GM10248 (cell line): ENCODE results near the gene CCDC154.
"Not testable (repeated sequence)": the region's sequence is repeated elsewhere in the genome, so short reads cannot be mapped to it uniquely, and the experiment has no call there.

Source experiments
- CTCF ChIA-PET: fragments of 300-600 bp; sonication (Branson Sonifier 250); formaldehyde crosslinking; extraction: SDS; loops from one replicate; lab custom pipeline; 2021; ENCODE audit warnings: antibody characterized with exemption; lab: Yijun Ruan, JAX
- POLR2A ChIA-PET: fragments of 350-650 bp; sonication (Branson Sonifier 250); formaldehyde crosslinking; extraction: SDS; loops from one replicate; lab custom pipeline; 2020; ENCODE audit warnings: antibody characterized with exemption; lab: Yijun Ruan, JAX
- DNase-seq: peaks from one replicate; pipeline ENCODE4 v3.0.0; 2012; ENCODE audit errors: extremely low spot score
- CTCF ChIP-seq: IDR thresholded peaks from 2 replicates; pipeline ENCODE4 v1.5.1; 2012; ENCODE audit warnings: mild to moderate bottlenecking, low read depth; ENCODE audit errors: extremely low read depth, missing control alignments, control extremely low read depth

CCDC154 gene

GRCh38 chr16:1445518-1446203 is 1.3 kb upstream of the CCDC154 start:
- CTCF ChIA-PET = interaction anchor here (1.4 kb wide), 1 partner anchor 12 kb away, joined by 3 read pairs; no protein-coding TSS in a partner anchor
- POLR2A ChIA-PET = no interaction called here
- TF ChIP-seq CTCF = no peak
- DNase-seq = no peak

GRCh38 chr16:1444730-1445517 is 568 bp upstream of the CCDC154 start:
- TF ChIP-seq CTCF = no peak
- CTCF ChIA-PET = no interaction called here
- POLR2A ChIA-PET = no interaction called here
- no peak for DNase-seq

- DNase-seq = no peak
- ChIA-PET CTCF (interaction anchor here (3.2 kb wide), 1 partner anchor 14 kb away, joined by 9 read pairs; no protein-coding TSS in a partner anchor), POLR2A (no interaction called here)
These were observed 868 bp downstream of the CCDC154 start for GRCh38 chr16:1443403-1443973.

GRCh38 chr16:1442697-1443096 is 1.7 kb downstream of the CCDC154 start:
- TF ChIP-seq CTCF = no peak
- POLR2A ChIA-PET = no interaction called here
- CTCF ChIA-PET = interaction anchor here (3.2 kb wide), 1 partner anchor 13 kb away, joined by 9 read pairs; no protein-coding TSS in a partner anchor
- no peak for DNase-seq

More at GRCh38 chr16:1443403-1443973, 868 bp downstream of the CCDC154 start:
- no peak for TF ChIP-seq CTCF

- POLR2A ChIA-PET = no interaction called here
- no peak for TF ChIP-seq CTCF
- CTCF ChIA-PET = interaction anchor here (1.2 to 3.2 kb wide), 2 partner anchors 12 to 78 kb away, joined by 3 to 9 read pairs; no protein-coding TSS in a partner anchor
- no peak for DNase-seq
These were observed 2.9 kb downstream of the CCDC154 start for GRCh38 chr16:1441391-1441829.

GRCh38 chr16:1439699-1440074 is 4.7 kb downstream of the CCDC154 start:
- DNase-seq, POLR2A ChIA-PET: not testable (repeated sequence)
- CTCF ChIA-PET = interaction anchor here (1.2 kb wide), 1 partner anchor 9 kb away, joined by 4 read pairs; the partner anchor contains the start of gene PERCC1
